HL-60 (cell line): Measurements from ENCODE around the gene TMEFF2.

Source experiments
- DNase-seq, 2 experiments: peaks; one replicate each; pipeline ENCODE4 v3.0.0-alpha.2; 2010 to 2020; ENCODE audit warnings: low read depth in 1 of 2, low spot score in 1 of 2
- H3K27ac ChIP-seq: fragments of 250-450 bp; sonication (Bioruptor Pico); replicated peaks from 2 replicates; pipeline ENCODE4 v1.5.1; 2020; ENCODE audit warnings: mild to moderate bottlenecking, moderate library complexity
- H3K27me3 ChIP-seq: fragments of 250-450 bp; sonication (Bioruptor Pico); 2 replicates; pipeline ENCODE4 v1.5.1; 2021; ENCODE audit warnings: mild to moderate bottlenecking, moderate library complexity; ENCODE audit not compliant: insufficient read depth, poor library complexity, severe bottlenecking
- H3K4me3 ChIP-seq: replicated peaks from 2 replicates; pipeline ENCODE4 v1.5.1; 2011; ENCODE audit warnings: mild to moderate bottlenecking, control low read depth, low read length; ENCODE audit not compliant: insufficient read depth
- CTCF ChIP-seq: IDR thresholded peaks from one replicate; pipeline ENCODE4 v1.5.1; 2011; ENCODE audit warnings: low read length, control low read depth, inconsistent platforms; ENCODE audit not compliant: insufficient read depth
- GABPA ChIP-seq: IDR thresholded peaks from 2 replicates; pipeline ENCODE4 v1.6.1; 2012; ENCODE audit warnings: low read depth
- POLR2AphosphoS5 ChIP-seq: IDR thresholded peaks from 2 replicates; pipeline ENCODE4 v1.6.1; 2012; ENCODE audit warnings: low read depth
- REST ChIP-seq: IDR thresholded peaks from 2 replicates; pipeline ENCODE4 v1.6.1; 2012; ENCODE audit warnings: low read depth; ENCODE audit not compliant: insufficient replicate concordance
- SPI1 ChIP-seq: IDR thresholded peaks from 2 replicates; pipeline ENCODE4 v1.6.1; 2012; ENCODE audit warnings: low read depth, mild to moderate bottlenecking, borderline replicate concordance

TMEFF2 gene

GRCh38 chr2:191905336-191905735 lies 289.4 kb downstream of the TMEFF2 start:
- TF ChIP-seq CTCF (no peak), REST (no peak), GABPA (no peak), POLR2AphosphoS5 (no peak), SPI1 (no peak)
- Histone ChIP-seq H3K4me3 (no peak overlapping the region), H3K27me3 (no peaks in the 10 kb centered on the region), H3K27ac (no peak overlapping the region)
- DNase-seq = no peak

DNA sequence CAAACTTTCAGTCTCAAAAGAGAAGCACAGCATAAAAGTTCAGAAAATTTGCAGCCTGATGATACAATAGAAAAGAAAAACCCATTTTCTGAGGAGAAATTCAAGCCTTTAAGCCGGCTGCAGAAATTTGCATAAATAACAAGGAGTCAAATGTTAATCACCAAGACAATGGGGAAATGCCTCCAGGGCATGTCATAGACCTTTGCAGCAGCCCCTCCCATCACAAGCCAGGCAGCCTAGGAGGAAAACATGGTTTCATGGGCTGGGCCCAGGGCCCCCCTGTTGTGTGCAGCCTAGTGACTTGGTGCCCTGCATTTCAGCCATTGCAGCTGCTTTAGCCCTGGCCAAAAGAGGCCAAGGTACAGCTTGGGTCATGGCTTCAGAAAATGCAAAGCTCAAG lies 293.7 kb downstream of the TMEFF2 start:
- Histone ChIP-seq H3K4me3 (no peak overlapping the region), H3K27ac (no peak overlapping the region), H3K27me3 (no peaks in the 10 kb centered on the region)
- TF ChIP-seq SPI1 (no peak), REST (no peak), CTCF (no peak), POLR2AphosphoS5 (no peak), GABPA (no peak)
- no peak for DNase-seq

DNA sequence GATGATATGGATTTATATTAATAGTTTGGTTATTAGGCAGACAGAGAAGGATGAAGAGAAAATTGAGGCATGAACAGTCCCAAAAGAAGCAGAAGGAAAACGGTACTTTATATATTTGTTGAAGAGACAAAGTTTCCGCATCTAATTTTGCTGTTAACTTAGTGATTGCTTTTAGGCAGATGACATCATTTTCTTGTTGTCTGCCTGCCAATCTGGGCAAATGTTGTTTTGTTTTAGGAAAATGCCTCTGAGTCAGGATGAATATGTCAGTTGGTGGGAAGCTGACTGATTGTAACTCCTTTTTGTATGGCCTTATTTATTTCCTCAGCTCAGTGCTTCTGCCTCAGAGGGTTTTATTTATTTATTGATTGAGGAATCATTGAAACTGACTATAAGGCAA lies 295.3 kb downstream of the TMEFF2 start:
- no peak overlapping the region for H3K4me3 ChIP-seq
- no peak for TF ChIP-seq CTCF
- no peak for TF ChIP-seq GABPA
- TF ChIP-seq REST = no peak
- TF ChIP-seq POLR2AphosphoS5 = no peak
- no peak for TF ChIP-seq SPI1
- no peaks in the 10 kb centered on the region for H3K27me3 ChIP-seq
- H3K27ac ChIP-seq = no peak overlapping the region
- DNase-seq = no peak
